Sigmoid colon (tissue), 7 donors: ENCODE data around the gene GSTK1. TPM values are rescaled to one million over a fixed set of nuclear protein-coding genes. Genes with fewer than 3 reads are reported as not detected.

Source experiments
- DNase-seq: peaks from one replicate; pipeline ENCODE4 v3.0.0-alpha.2; 2019
- H3K27ac ChIP-seq, 4 donors: fragments of 200-600 bp; sonication (generic); one replicate each; pipeline ENCODE4 v1.5.1; 2016 to 2019; ENCODE audit warnings: mild to moderate bottlenecking in 1 of 4
- H3K27me3 ChIP-seq, 3 donors: fragments of 200-600 bp; sonication (generic); one replicate each; pipeline ENCODE4 v1.5.1; 2019; ENCODE audit warnings: mild to moderate bottlenecking in 1 of 3
- H3K36me3 ChIP-seq, 4 donors: fragments of 200-600 bp; sonication (generic); one replicate each; pipeline ENCODE4 v1.5.1; 2016 to 2019
- H3K4me1 ChIP-seq, 4 donors: fragments of 200-600 bp; sonication (generic); one replicate each; pipeline ENCODE4 v1.5.1; 2017 to 2019
- H3K4me3 ChIP-seq, 4 donors: fragments of 200-600 bp; sonication (generic); one replicate each; pipeline ENCODE4 v1.5.1; 2017 to 2019; ENCODE audit warnings: mild to moderate bottlenecking in 2 of 4, moderate library complexity in 1 of 4
- H3K9me3 ChIP-seq, 4 donors: fragments of 200-600 bp in 3 of 4; sonication (generic) in 3 of 4; one replicate each; pipeline versions ENCODE4 v1.5.1 to v1.6.1; 2013 to 2019
- CTCF ChIP-seq, 4 experiments: fragments of 450-650 bp in 3 of 4; fragments of 200-600 bp in 1 of 4; IDR thresholded peaks; one replicate each; pipeline ENCODE4 v1.5.1; 2016 to 2019; ENCODE audit warnings: antibody characterized with exemption in 4 of 4, mild to moderate bottlenecking in 3 of 4, moderate library complexity in 2 of 4
- EP300 ChIP-seq, 4 donors: sonication (generic); formaldehyde crosslinking; IDR thresholded peaks; one replicate each; pipeline ENCODE4 v1.6.1; 2017; ENCODE audit warnings: antibody characterized with exemption in 4 of 4
- POLR2A ChIP-seq, 2 donors: fragments of 450-650 bp; IDR thresholded peaks; one replicate each; pipeline ENCODE4 v1.6.1; 2016; ENCODE audit warnings: antibody characterized with exemption in 2 of 2, mild to moderate bottlenecking in 2 of 2, moderate library complexity in 2 of 2
- POLR2AphosphoS5 ChIP-seq, 4 donors: sonication (generic); formaldehyde crosslinking; IDR thresholded peaks; one replicate each; pipeline ENCODE4 v1.6.1; 2017; ENCODE audit warnings: antibody characterized with exemption in 4 of 4
- WGBS, 2 donors: extraction: QIAGEN DNeasy Blood & Tissue Kit; methylation state at CpG; one replicate each; pipeline ENCODE4 v1.1.7; 2013; 5-methylcytosine and 5-hydroxymethylcytosine counted together
- intact Hi-C: fragments of 100-400 bp; cut with DNase I; formaldehyde crosslinking; loops from one replicate; pipeline ENCODE4 v1.15.1; 2023
- polyA plus RNA-seq, 3 donors: library from polyadenylated mRNA; stranded (reverse); fragments of 200-250 nt; gene quantifications; one replicate each; pipeline ENCODE4 v1.2.3, GENCODE V29; 2013
- total RNA-seq, 4 donors: library from RNA; depleted of rRNA; stranded (reverse); fragments of >200 nt; gene quantifications; one replicate each; pipeline ENCODE4 v1.1.0, GENCODE V29; 2016
- donor health status: healthy with polysubstance abuse.
- donor health status: Bipolar disorder and iron deficiency.
- donor health status: healthy.

GSTK1 gene
- total and polyA plus RNA-seq, 7 donors: 111 to 247 (median 158) TPM

GRCh38 chr7:143247372-143247771 lies 15.9 kb upstream of the GSTK1 start:
- DNase-seq: no peak
- intact Hi-C loops: no loop called here
- Histone ChIP-seq H3K27me3 (no peaks in the 10 kb centered on the region), H3K4me1 (no peaks in the 10 kb centered on the region), H3K4me3 (no peak overlapping the region), H3K27ac (no peak overlapping the region), H3K36me3 (no peaks in the 10 kb centered on the region), H3K9me3 (no peaks in the 10 kb centered on the region)
- 48 to 61% methylated on average over 1 of the region's 1 CpG for WGBS, 2 donors
- no peak for TF ChIP-seq POLR2AphosphoS5 (IDR thresholded peaks at IDR 0.05)
- TF ChIP-seq CTCF (IDR thresholded peaks at IDR 0.05): no peak
- no peak for TF ChIP-seq EP300 (IDR thresholded peaks at IDR 0.05)
- no peak for TF ChIP-seq POLR2A (IDR thresholded peaks at IDR 0.05)

DNA sequence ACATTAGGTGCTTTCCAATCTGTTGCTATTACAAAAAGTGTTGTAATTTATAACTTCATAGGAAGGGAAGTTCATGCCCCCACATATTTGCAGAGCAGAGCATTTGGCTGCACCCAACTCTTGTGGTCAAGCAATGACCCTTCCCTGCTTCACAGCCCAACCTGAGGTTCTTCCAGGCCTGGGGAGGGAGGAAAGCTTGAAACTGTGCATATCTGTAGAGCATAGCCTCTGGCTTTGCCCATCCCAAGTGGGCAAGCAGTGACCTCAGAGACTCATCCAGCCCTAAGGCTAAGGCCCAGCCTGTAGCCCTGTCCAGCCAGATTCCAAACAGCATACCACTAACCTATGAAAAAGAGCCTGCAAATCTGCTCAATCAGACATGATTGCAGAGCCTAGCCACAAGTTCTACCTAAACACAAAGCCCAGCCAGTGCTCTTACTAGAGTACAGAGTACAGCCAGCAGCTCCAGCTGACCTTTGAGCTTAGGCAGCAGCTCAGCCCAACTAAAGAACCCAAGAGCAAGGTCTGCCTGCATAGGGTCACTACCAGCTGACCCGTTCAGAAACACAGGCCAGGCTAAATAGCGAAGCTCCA lies 14.4 kb upstream of the GSTK1 start:
- H3K27me3 ChIP-seq: no peaks in the 10 kb centered on the region
- H3K4me1 ChIP-seq: no peaks in the 10 kb centered on the region
- TF ChIP-seq CTCF (IDR thresholded peaks at IDR 0.05) (no peak), POLR2AphosphoS5 (IDR thresholded peaks at IDR 0.05) (no peak), POLR2A (IDR thresholded peaks at IDR 0.05) (no peak), EP300 (IDR thresholded peaks at IDR 0.05) (no peak)
- no peak for DNase-seq
- H3K36me3 ChIP-seq: no peaks in the 10 kb centered on the region
- intact Hi-C loops: no loop called here
- H3K27ac ChIP-seq: no peak overlapping the region
- peaks cover 0 to 2% (median 0%) of the 10 kb centered on the region in 4 donors for H3K9me3 ChIP-seq
- no peak overlapping the region for H3K4me3 ChIP-seq
- 69 to 89% methylated on average over 2 of the region's 2 CpGs for WGBS, 2 donors

DNA sequence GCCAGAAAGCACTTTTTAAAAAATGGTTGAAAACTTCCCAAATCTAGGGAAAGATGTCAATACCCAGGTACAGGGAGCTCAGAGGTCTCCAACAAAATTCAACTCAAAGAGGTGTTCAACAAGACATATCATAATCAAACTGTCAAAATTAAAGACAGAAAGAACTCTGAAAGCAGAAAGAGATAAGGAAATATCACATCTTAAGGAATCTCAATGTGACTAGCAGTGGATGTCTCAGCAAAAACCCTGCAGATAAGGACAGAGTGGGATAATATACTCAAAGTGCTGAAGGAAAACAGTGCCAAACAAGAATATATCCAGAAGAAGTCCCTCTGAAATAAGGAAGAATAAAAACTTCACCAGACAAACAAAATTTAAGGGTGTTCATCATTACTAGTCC lies 13.0 kb upstream of the GSTK1 start:
- Histone ChIP-seq H3K4me1 (no peaks in the 10 kb centered on the region), H3K27me3 (no peaks in the 10 kb centered on the region), H3K36me3 (no peaks in the 10 kb centered on the region), H3K9me3 (peaks cover 0 to 4% (median 0%) of the 10 kb centered on the region in 4 donors), H3K27ac (no peak overlapping the region), H3K4me3 (no peak overlapping the region)
- no peak for DNase-seq
- TF ChIP-seq EP300 (IDR thresholded peaks at IDR 0.05) (no peak), CTCF (IDR thresholded peaks at IDR 0.05) (no peak), POLR2AphosphoS5 (IDR thresholded peaks at IDR 0.05) (no peak), POLR2A (IDR thresholded peaks at IDR 0.05) (no peak)
- intact Hi-C loops: no loop called here

DNA sequence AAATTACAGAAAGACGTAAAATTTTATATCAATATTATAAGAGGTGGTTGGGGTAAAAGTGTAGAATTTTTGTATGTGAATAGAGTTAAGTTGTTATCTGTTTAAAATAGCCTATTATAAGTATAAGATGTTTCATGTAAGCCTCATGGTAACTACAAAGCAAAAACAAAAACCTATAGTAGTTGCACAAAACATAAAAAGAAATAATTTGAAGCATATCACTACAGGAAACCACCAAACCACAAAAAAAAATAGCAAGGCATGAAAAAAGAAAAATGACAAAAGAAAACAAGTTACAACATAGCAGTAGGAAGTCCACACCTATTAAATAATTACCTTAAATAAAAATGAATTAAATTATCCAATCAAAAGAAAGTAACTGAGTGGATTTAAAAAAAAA lies 12.4 kb upstream of the GSTK1 start:
- H3K36me3 ChIP-seq: no peaks in the 10 kb centered on the region
- intact Hi-C loops: no loop called here
- no peaks in the 10 kb centered on the region for H3K4me1 ChIP-seq
- no peaks in the 10 kb centered on the region for H3K27me3 ChIP-seq
- TF ChIP-seq POLR2AphosphoS5 (IDR thresholded peaks at IDR 0.05): no peak
- no peak for TF ChIP-seq POLR2A (IDR thresholded peaks at IDR 0.05)
- no peak for TF ChIP-seq EP300 (IDR thresholded peaks at IDR 0.05)
- TF ChIP-seq CTCF (IDR thresholded peaks at IDR 0.05): no peak
- no peak for DNase-seq
- no peak overlapping the region for H3K27ac ChIP-seq
- 81 to 95% methylated on average over 1 of the region's 1 CpG for WGBS, 2 donors
- H3K4me3 ChIP-seq: no peak overlapping the region
- H3K9me3 ChIP-seq: peaks cover 0 to 4% (median 0%) of the 10 kb centered on the region in 4 donors

DNA sequence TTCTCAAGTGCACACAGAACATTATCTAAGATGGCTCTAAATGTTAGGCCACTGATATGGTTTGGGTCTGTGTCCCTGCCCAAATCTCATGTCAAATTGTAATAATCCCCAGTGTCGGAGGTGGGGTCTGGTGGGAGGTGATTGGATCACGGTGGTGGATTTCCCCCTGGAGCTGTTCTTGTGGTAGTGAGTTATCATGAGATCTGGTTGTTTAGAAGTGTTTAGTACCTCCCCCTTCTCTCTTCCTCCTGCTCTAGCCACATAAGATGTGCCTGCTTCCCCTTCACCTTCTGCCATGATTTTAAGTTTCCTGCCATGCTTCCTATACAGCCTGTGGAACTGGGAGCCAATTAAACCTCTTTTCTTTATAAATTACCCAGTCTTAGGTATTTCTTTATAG lies 11.2 kb upstream of the GSTK1 start:
- intact Hi-C loops: no loop called here
- H3K36me3 ChIP-seq: no peaks in the 10 kb centered on the region
- TF ChIP-seq POLR2A (IDR thresholded peaks at IDR 0.05): no peak
- TF ChIP-seq POLR2AphosphoS5 (IDR thresholded peaks at IDR 0.05): no peak
- TF ChIP-seq EP300 (IDR thresholded peaks at IDR 0.05): no peak
- TF ChIP-seq CTCF (IDR thresholded peaks at IDR 0.05): no peak
- WGBS, 2 donors: 69 to 92% methylated on average over 2 of the region's 2 CpGs
- peaks cover 0 to 4% (median 0%) of the 10 kb centered on the region in 4 donors for H3K9me3 ChIP-seq
- no peak overlapping the region for H3K27ac ChIP-seq
- H3K4me3 ChIP-seq: no peak overlapping the region
- H3K27me3 ChIP-seq: no peaks in the 10 kb centered on the region
- no peak for DNase-seq
- H3K4me1 ChIP-seq: no peaks in the 10 kb centered on the region
